GM18508 (cell line): Measurements from ENCODE around the gene FAM98C.

ENCODE experiments used
- ATAC-seq: cut with Tn5 transposase; IDR thresholded peaks from one replicate; pipeline ENCODE4 v1.9.1; 2021; ENCODE audit warnings: moderate number of reproducible peaks; ENCODE audit not compliant: insufficient read depth, unreplicated experiment

The FAM98C gene

GRCh38 chr19:38376576-38376975 lies 26.3 kb upstream of the FAM98C start:
- no peak for ATAC-seq

- ATAC-seq = no peak
These were observed 25.8 kb upstream of the FAM98C start for GRCh38 chr19:38377052-38377451.

GRCh38 chr19:38378866-38379265 lies 24.0 kb upstream of the FAM98C start:
- no peak for ATAC-seq

- no peak for ATAC-seq
These were observed 21.8 kb upstream of the FAM98C start for GRCh38 chr19:38381138-38381537.

GRCh38 chr19:38383184-38383583 lies 19.7 kb upstream of the FAM98C start:
- ATAC-seq = no peak

- ATAC-seq = no peak
These were observed 19.1 kb upstream of the FAM98C start for GRCh38 chr19:38383743-38384142.

GRCh38 chr19:38384209-38385027 lies 18.5 kb upstream of the FAM98C start:
- ATAC-seq = no peak

- ATAC-seq = no peak
These were observed 17.7 kb upstream of the FAM98C start for GRCh38 chr19:38385057-38385803.

- no peak for ATAC-seq
These were observed 17.1 kb upstream of the FAM98C start for GRCh38 chr19:38385804-38386257.

- no peak for ATAC-seq
These were observed 16.5 kb upstream of the FAM98C start for GRCh38 chr19:38386300-38386970.

- no peak for ATAC-seq
These were observed 15.8 kb upstream of the FAM98C start for GRCh38 chr19:38386971-38387549.

- ATAC-seq = no peak
These were observed 15.1 kb upstream of the FAM98C start, which contains the start of gene GGN for GRCh38 chr19:38387550-38388348. GGN (minus strand) TSS chr19:38388034; CDS start chr19:38387261, 773 bp downstream.

GRCh38 chr19:38388349-38389100 lies 14.4 kb upstream of the FAM98C start, which contains the start of gene SPRED3:
SPRED3 (plus strand) TSS chr19:38388697; CDS start chr19:38390303, 1,606 bp downstream.
- ATAC-seq = no peak

- ATAC-seq = no peak
These were observed 13.6 kb upstream of the FAM98C start for GRCh38 chr19:38389101-38389925.

- no peak for ATAC-seq
These were observed 12.7 kb upstream of the FAM98C start for GRCh38 chr19:38389957-38390924.

GRCh38 chr19:38391911-38392464 lies 10.9 kb upstream of the FAM98C start:
- ATAC-seq = no peak
